ENCODE measurements around the gene POLR1A. TPM values are rescaled to one million over a fixed set of nuclear protein-coding genes. Genes with fewer than 3 reads are reported as not detected.
A peak's percentile ranks its signal among the peaks of the same experiment; 100 is the strongest.

The POLR1A gene
- total RNA-seq, 1 donor from 2014 or later: 23.8 TPM

DNA sequence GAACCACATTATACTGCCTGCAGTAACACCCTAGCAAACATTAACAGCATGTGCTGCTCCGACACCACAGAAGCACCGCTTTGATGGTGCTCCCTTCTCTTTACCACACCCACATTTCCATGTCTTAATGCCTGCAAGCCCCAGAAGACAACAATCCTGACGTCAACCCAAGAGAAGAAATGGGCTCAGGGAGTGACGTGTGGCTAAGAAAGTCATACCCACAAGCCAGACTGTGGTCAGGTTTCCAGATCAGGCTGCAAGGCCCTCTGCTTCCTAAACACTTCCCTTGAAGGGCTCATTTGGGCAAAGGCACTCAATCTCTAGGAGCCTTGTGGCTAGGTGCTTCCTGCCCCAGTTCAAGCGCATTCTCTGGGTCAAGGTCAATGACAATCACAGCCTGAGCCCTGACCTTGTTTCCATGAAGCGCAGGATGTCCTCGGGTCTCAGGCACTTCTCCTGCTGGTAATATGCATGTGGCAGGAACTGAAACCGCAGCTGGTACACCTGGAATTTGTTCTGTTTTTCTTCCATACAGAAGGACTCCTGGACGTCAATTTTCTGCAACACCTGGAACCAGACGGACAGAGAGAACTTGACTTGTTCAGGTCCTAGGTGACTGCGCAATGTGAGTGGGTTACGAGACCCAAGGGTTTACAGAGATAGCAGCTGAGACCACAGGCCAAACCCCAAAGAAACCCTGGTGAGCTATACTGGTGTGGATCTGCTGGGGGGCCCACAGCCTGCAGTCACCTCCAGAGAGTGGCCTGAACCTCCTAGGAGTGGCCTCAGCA is 67.2 kb downstream of the POLR1A start:
- peaks cover 33% of the 10 kb centered on the region for H3K36me3 Mint-ChIP-seq
- H3K9ac ChIP-seq: no peak overlapping the region
- no peak for TF ChIP-seq EZH2 (IDR thresholded peaks at IDR 0.05)
- TF ChIP-seq, protein P1, sequence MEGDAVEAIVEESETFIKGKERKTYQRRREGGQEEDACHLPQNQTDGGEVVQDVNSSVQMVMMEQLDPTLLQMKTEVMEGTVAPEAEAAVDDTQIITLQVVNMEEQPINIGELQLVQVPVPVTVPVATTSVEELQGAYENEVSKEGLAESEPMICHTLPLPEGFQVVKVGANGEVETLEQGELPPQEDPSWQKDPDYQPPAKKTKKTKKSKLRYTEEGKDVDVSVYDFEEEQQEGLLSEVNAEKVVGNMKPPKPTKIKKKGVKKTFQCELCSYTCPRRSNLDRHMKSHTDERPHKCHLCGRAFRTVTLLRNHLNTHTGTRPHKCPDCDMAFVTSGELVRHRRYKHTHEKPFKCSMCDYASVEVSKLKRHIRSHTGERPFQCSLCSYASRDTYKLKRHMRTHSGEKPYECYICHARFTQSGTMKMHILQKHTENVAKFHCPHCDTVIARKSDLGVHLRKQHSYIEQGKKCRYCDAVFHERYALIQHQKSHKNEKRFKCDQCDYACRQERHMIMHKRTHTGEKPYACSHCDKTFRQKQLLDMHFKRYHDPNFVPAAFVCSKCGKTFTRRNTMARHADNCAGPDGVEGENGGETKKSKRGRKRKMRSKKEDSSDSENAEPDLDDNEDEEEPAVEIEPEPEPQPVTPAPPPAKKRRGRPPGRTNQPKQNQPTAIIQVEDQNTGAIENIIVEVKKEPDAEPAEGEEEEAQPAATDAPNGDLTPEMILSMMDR (IDR thresholded peaks at IDR 0.05): no peak
- no peak for TF ChIP-seq EZH2phosphoT487 (IDR thresholded peaks at IDR 0.05)
- no peaks in the 10 kb centered on the region for H3K79me2 ChIP-seq (ENCODE audit: low read depth)
- H3K9me3 ChIP-seq (ENCODE audit: low read depth): no peaks in the 10 kb centered on the region
- no peaks in the 10 kb centered on the region for H3F3A ChIP-seq (ENCODE audit: low read depth)
- no peak overlapping the region for H3K4me3 ChIP-seq
- no peaks in the 10 kb centered on the region for H3K27me3 ChIP-seq
- H3K27me3 Mint-ChIP-seq (ENCODE audit: insufficient read depth, low read depth): peaks cover 3% of the 10 kb centered on the region
- H4K20me1 ChIP-seq (ENCODE audit: low read depth): no peaks in the 10 kb centered on the region
- peaks cover 28% of the 10 kb centered on the region for H3K4me1 Mint-ChIP-seq
- no peaks in the 10 kb centered on the region for H3K36me3 ChIP-seq
- H3K27ac Mint-ChIP-seq: peak overlapping the region; percentile 36
- no peaks in the 10 kb centered on the region for H3K4me1 ChIP-seq
- H3K4me3 Mint-ChIP-seq: no peak overlapping the region
- no peak for DNase-seq (ENCODE audit: low spot score)
- H3K4me2 ChIP-seq: no peak overlapping the region
- H3K27ac ChIP-seq: no peak overlapping the region
- no peak overlapping the region for H2AFZ ChIP-seq (replicated peaks)
- H3K9me3 Mint-ChIP-seq: no peaks in the 10 kb centered on the region

DNA sequence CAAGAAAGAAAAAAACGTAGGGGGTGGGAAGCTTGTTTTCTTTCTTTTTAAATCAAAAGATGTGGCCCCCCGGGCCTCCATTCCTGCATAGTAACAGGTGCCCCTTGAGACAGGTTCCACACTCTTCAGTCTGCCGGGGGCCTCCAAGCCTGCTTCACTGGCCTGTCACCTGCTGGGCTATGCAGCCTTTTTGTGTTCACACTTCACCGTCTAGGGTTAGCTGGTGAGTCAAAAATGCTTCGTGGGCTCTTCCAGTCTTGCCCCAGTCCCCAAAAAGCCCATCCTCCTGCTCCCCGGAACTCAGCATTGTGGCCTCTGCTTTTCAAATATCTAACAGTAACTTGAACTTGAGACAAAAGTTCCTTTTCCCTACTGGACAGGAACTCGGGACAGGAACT is 67.9 kb downstream of the POLR1A start:
- peak overlapping the region; percentile 24 for H3K27ac Mint-ChIP-seq
- Histone ChIP-seq H3K4me2 (no peak overlapping the region), H3K9me3 (ENCODE audit: low read depth) (no peaks in the 10 kb centered on the region), H3F3A (ENCODE audit: low read depth) (no peaks in the 10 kb centered on the region), H3K4me3 (no peak overlapping the region), H3K27me3 (no peaks in the 10 kb centered on the region), H3K36me3 (no peaks in the 10 kb centered on the region), H2AFZ (replicated peaks) (no peak overlapping the region), H3K4me1 (no peaks in the 10 kb centered on the region), H3K79me2 (ENCODE audit: low read depth) (no peaks in the 10 kb centered on the region), H4K20me1 (ENCODE audit: low read depth) (no peaks in the 10 kb centered on the region), H3K27ac (no peak overlapping the region), H3K9ac (no peak overlapping the region)
- peaks cover 28% of the 10 kb centered on the region for H3K4me1 Mint-ChIP-seq
- no peaks in the 10 kb centered on the region for H3K9me3 Mint-ChIP-seq
- TF ChIP-seq EZH2phosphoT487 (IDR thresholded peaks at IDR 0.05) (no peak), EZH2 (IDR thresholded peaks at IDR 0.05) (no peak)
- TF ChIP-seq, protein P1 (IDR thresholded peaks at IDR 0.05): no peak
- DNase-seq (ENCODE audit: low spot score): no peak
- peaks cover 33% of the 10 kb centered on the region for H3K36me3 Mint-ChIP-seq
- peaks cover 3% of the 10 kb centered on the region for H3K27me3 Mint-ChIP-seq (ENCODE audit: insufficient read depth, low read depth)
- no peak overlapping the region for H3K4me3 Mint-ChIP-seq

DNA sequence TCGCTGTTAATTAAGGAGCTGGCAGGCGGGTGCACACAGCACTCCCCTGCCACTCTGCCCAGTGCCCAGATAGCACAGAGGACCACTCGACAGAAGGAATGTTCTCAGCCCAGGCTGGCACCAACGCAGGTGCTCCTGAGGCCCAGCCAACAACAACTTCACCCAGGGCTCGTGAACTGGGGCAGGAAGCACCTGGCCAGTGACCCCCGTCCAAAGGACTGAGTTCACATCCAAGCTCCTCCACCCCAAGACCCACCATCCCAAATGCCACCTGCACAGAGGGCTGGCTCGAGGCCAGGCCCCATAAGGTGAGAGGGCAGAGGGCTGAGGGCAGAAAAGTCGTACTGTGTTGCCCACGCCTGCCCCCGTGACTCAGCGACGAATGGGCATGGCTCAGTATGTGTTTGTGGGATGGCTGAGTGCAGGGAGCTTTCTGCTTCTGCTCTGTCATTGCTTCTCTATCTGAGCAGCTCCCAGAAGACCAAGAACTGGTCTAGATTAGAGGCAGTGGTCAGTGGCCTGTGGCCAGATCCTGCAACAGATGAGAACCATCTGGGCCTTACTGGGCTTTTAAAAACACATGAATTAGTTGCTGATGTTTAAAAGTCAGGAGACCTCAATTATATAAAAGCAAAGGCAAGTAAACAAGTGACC is 68.4 kb downstream of the POLR1A start:
- H3K9ac ChIP-seq: no peak overlapping the region
- peaks cover 28% of the 10 kb centered on the region for H3K4me1 Mint-ChIP-seq
- TF ChIP-seq, protein P1 (IDR thresholded peaks at IDR 0.05): no peak
- TF ChIP-seq EZH2 (IDR thresholded peaks at IDR 0.05) (no peak), EZH2phosphoT487 (IDR thresholded peaks at IDR 0.05) (no peak)
- no peak overlapping the region for H3K27ac ChIP-seq
- peaks cover 3% of the 10 kb centered on the region for H3K27me3 Mint-ChIP-seq (ENCODE audit: insufficient read depth, low read depth)
- no peaks in the 10 kb centered on the region for H3K4me1 ChIP-seq
- H3K4me3 ChIP-seq: no peak overlapping the region
- H3K4me2 ChIP-seq: no peak overlapping the region
- no peak overlapping the region for H3K4me3 Mint-ChIP-seq
- H4K20me1 ChIP-seq (ENCODE audit: low read depth): no peaks in the 10 kb centered on the region
- H3K79me2 ChIP-seq (ENCODE audit: low read depth): no peaks in the 10 kb centered on the region
- no peaks in the 10 kb centered on the region for H3K27me3 ChIP-seq
- no peaks in the 10 kb centered on the region for H3K9me3 ChIP-seq (ENCODE audit: low read depth)
- no peaks in the 10 kb centered on the region for H3F3A ChIP-seq (ENCODE audit: low read depth)
- no peaks in the 10 kb centered on the region for H3K9me3 Mint-ChIP-seq
- no peak for DNase-seq (ENCODE audit: low spot score)
- no peak overlapping the region for H2AFZ ChIP-seq (replicated peaks)
- H3K27ac Mint-ChIP-seq: peak overlapping the region; percentile 96
- H3K36me3 ChIP-seq: no peaks in the 10 kb centered on the region
- peaks cover 34% of the 10 kb centered on the region for H3K36me3 Mint-ChIP-seq
